Loucy (cell line): ENCODE measurements around the gene SSBP3.

Source experiments
- CTCF ChIP-seq: fragments of 200-600 bp; sonication (generic); conservative IDR thresholded peaks from 2 replicates; pipeline ENCODE4 v1.5.1; 2014; ENCODE audit warnings: mild to moderate bottlenecking, antibody characterized with exemption, low read length
- EZH2phosphoT487 ChIP-seq: fragments of 200-600 bp; IDR thresholded peaks from 2 replicates; pipeline ENCODE4 v1.6.1; 2018; ENCODE audit warnings: antibody characterized with exemption, mild to moderate bottlenecking, moderate library complexity, borderline replicate concordance

DNA sequence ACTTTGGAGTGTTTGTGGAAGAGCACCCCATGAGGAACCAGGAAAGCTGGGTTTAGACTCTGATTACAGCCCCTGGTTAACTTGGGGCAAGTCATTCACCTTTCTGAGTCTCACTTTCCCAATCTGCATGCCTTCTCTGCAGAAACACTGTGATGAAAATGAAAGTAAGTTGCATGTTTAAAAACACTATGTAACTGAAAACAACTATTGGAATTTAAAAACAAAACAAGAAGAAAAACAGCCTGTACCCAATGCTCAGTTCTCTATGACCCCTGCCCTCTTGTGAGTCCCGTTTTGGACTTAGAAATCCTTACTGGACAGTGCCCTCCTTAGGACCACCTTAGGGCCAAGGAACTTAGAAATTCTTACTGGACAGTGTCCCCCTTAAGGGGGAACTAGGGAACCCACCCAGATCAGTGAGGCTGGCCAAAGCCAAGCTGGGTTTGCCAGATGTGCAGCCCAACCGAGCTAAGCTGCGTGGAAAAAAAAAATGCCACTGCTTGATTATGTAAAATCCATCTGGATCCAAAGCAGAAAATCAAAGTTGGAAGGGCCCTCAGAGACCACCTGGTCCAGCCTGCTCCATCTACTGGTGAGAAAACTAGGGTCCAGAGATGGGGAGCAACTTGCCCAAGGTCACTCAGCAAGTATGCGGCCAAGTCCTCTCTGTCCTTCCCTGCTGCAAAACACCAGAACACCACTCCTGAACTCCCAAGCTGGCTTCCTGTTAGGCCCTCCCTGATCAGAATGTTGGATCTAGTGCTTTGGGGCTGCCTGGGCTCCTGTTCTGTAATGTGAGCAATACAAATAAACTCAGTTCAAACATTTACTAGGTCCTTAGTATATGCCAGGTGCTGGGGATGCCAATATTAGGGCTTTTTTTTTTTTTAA is 128.5 kb downstream of the SSBP3 start:
- TF ChIP-seq CTCF, result no peak
- TF ChIP-seq EZH2phosphoT487, result no peak
